WTC11 (cell line): ENCODE measurements around the gene KCNQ2.

Experiments
- FOXK1 ChIP-seq: sonication (generic); formaldehyde crosslinking; IDR thresholded peaks from 2 replicates; pipeline ENCODE4 v1.8.0; 2022; ENCODE audit warnings: mild to moderate bottlenecking, moderate library complexity, missing genetic modification reagents
- NFE2L1 ChIP-seq: sonication (generic); formaldehyde crosslinking; IDR thresholded peaks from 2 replicates; pipeline ENCODE4 v1.8.1; 2023; ENCODE audit warnings: missing genetic modification reagents
- NR2C2 ChIP-seq: sonication (generic); formaldehyde crosslinking; IDR thresholded peaks from 2 replicates; pipeline ENCODE4 v1.8.0; 2022; ENCODE audit warnings: mild to moderate bottlenecking, missing genetic modification reagents
- SP1 ChIP-seq: sonication (generic); formaldehyde crosslinking; conservative IDR thresholded peaks from 2 replicates; pipeline ENCODE4 v1.8.1; 2022; ENCODE audit warnings: missing genetic modification reagents
- TCF7 ChIP-seq: sonication (generic); formaldehyde crosslinking; IDR thresholded peaks from 2 replicates; pipeline ENCODE4 v1.8.0; 2022; ENCODE audit warnings: mild to moderate bottlenecking, low read depth, missing genetic modification reagents, moderate library complexity
- TEAD4 ChIP-seq: sonication (generic); formaldehyde crosslinking; IDR thresholded peaks from 2 replicates; pipeline ENCODE4 v1.8.0; 2022; ENCODE audit warnings: mild to moderate bottlenecking, missing genetic modification reagents
- ZNF671 ChIP-seq: fragments of 250-450 bp; sonication (Bioruptor Pico); IDR thresholded peaks from 2 replicates; pipeline ENCODE4 v1.8.0; 2021; ENCODE audit warnings: mild to moderate bottlenecking
- TF ChIP-seq, protein P1 (sequence below): fragments of 200-600 bp; IDR thresholded peaks from 2 replicates; pipeline ENCODE4 v1.8.0; 2022; ENCODE audit warnings: antibody characterized with exemption
- TF ChIP-seq, protein P2 (sequence below): sonication (generic); formaldehyde crosslinking; IDR thresholded peaks from 2 replicates; pipeline ENCODE4 v1.8.1; 2023; ENCODE audit warnings: mild to moderate bottlenecking, missing genetic modification reagents, moderate library complexity
- TF ChIP-seq, protein P3 (sequence below): sonication (generic); formaldehyde crosslinking; IDR thresholded peaks from 2 replicates; pipeline ENCODE4 v1.8.0; 2022; ENCODE audit warnings: mild to moderate bottlenecking, missing genetic modification reagents
- TF ChIP-seq, protein P4 (sequence below): sonication (generic); formaldehyde crosslinking; IDR thresholded peaks from 2 replicates; pipeline ENCODE4 v1.8.1; 2022; ENCODE audit warnings: low read depth, missing genetic modification reagents, borderline replicate concordance
- TF ChIP-seq, protein P5 (sequence below): sonication (generic); formaldehyde crosslinking; IDR thresholded peaks from 2 replicates; pipeline ENCODE4 v1.8.0; 2023; ENCODE audit warnings: mild to moderate bottlenecking, missing genetic modification reagents

- TF ChIP-seq, protein P1, sequence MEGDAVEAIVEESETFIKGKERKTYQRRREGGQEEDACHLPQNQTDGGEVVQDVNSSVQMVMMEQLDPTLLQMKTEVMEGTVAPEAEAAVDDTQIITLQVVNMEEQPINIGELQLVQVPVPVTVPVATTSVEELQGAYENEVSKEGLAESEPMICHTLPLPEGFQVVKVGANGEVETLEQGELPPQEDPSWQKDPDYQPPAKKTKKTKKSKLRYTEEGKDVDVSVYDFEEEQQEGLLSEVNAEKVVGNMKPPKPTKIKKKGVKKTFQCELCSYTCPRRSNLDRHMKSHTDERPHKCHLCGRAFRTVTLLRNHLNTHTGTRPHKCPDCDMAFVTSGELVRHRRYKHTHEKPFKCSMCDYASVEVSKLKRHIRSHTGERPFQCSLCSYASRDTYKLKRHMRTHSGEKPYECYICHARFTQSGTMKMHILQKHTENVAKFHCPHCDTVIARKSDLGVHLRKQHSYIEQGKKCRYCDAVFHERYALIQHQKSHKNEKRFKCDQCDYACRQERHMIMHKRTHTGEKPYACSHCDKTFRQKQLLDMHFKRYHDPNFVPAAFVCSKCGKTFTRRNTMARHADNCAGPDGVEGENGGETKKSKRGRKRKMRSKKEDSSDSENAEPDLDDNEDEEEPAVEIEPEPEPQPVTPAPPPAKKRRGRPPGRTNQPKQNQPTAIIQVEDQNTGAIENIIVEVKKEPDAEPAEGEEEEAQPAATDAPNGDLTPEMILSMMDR = no peak
- TF ChIP-seq, protein P2, sequence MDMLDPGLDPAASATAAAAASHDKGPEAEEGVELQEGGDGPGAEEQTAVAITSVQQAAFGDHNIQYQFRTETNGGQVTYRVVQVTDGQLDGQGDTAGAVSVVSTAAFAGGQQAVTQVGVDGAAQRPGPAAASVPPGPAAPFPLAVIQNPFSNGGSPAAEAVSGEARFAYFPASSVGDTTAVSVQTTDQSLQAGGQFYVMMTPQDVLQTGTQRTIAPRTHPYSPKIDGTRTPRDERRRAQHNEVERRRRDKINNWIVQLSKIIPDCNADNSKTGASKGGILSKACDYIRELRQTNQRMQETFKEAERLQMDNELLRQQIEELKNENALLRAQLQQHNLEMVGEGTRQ = no peak
- TF ChIP-seq, protein P3, sequence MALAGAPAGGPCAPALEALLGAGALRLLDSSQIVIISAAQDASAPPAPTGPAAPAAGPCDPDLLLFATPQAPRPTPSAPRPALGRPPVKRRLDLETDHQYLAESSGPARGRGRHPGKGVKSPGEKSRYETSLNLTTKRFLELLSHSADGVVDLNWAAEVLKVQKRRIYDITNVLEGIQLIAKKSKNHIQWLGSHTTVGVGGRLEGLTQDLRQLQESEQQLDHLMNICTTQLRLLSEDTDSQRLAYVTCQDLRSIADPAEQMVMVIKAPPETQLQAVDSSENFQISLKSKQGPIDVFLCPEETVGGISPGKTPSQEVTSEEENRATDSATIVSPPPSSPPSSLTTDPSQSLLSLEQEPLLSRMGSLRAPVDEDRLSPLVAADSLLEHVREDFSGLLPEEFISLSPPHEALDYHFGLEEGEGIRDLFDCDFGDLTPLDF (CRISPR knock-in tag) = no peak
- TF ChIP-seq NR2C2 (no peak), TCF7 (CRISPR knock-in tag) (no peak), ZNF671 (CRISPR knock-in tag) (no peak), SP1 (CRISPR knock-in tag) (no peak), NFE2L1 (CRISPR knock-in tag) (no peak), TEAD4 (CRISPR knock-in tag) (no peak), FOXK1 (no peak)
- TF ChIP-seq, protein P4, sequence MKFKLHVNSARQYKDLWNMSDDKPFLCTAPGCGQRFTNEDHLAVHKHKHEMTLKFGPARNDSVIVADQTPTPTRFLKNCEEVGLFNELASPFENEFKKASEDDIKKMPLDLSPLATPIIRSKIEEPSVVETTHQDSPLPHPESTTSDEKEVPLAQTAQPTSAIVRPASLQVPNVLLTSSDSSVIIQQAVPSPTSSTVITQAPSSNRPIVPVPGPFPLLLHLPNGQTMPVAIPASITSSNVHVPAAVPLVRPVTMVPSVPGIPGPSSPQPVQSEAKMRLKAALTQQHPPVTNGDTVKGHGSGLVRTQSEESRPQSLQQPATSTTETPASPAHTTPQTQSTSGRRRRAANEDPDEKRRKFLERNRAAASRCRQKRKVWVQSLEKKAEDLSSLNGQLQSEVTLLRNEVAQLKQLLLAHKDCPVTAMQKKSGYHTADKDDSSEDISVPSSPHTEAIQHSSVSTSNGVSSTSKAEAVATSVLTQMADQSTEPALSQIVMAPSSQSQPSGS (CRISPR knock-in tag) = no peak
- TF ChIP-seq, protein P5, sequence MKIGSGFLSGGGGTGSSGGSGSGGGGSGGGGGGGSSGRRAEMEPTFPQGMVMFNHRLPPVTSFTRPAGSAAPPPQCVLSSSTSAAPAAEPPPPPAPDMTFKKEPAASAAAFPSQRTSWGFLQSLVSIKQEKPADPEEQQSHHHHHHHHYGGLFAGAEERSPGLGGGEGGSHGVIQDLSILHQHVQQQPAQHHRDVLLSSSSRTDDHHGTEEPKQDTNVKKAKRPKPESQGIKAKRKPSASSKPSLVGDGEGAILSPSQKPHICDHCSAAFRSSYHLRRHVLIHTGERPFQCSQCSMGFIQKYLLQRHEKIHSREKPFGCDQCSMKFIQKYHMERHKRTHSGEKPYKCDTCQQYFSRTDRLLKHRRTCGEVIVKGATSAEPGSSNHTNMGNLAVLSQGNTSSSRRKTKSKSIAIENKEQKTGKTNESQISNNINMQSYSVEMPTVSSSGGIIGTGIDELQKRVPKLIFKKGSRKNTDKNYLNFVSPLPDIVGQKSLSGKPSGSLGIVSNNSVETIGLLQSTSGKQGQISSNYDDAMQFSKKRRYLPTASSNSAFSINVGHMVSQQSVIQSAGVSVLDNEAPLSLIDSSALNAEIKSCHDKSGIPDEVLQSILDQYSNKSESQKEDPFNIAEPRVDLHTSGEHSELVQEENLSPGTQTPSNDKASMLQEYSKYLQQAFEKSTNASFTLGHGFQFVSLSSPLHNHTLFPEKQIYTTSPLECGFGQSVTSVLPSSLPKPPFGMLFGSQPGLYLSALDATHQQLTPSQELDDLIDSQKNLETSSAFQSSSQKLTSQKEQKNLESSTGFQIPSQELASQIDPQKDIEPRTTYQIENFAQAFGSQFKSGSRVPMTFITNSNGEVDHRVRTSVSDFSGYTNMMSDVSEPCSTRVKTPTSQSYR = no peak
Observed at GRCh38 chr20:63505723-63506122, 33.3 kb upstream of the KCNQ2 start.
